H1 (cell line): ENCODE data around the gene RFX3. TPM values are rescaled to one million over a fixed set of nuclear protein-coding genes. Genes with fewer than 3 reads are reported as not detected.

ENCODE experiments used
- CTCF ChIA-PET: fragments of 300-600 bp; sonication (Branson Sonifier 250); formaldehyde crosslinking; loops from one replicate; lab custom pipeline; 2021; ENCODE audit not compliant: partially characterized antibody; lab: Charles Lee
- POLR2A ChIA-PET: fragments of 300-600 bp; sonication (Branson Sonifier 250); formaldehyde crosslinking; loops from one replicate; lab custom pipeline; 2021; ENCODE audit warnings: inconsistent platforms; ENCODE audit not compliant: partially characterized antibody; lab: Charles Lee
- DNase-seq, 2 experiments: peaks; one replicate each; pipeline versions ENCODE4 v3.0.0 to v3.0.0-alpha.2; 2010 to 2022; ENCODE audit warnings: low spot score in 2 of 2, low read depth in 1 of 2, mixed read lengths in 1 of 2
- FAIRE-seq: peaks from 2 replicates; lab custom pipeline; 2011; peaks lifted over from hg19 to GRCh38; lab: Jason Lieb, UNC
- H2AFZ ChIP-seq: 2 replicates; pipeline ENCODE4 v1.8.1; 2012; ENCODE audit warnings: low read length, inconsistent platforms
- H2AK5ac ChIP-seq: 2 replicates; pipeline ENCODE4 v1.6.1; 2013; ENCODE audit warnings: low read depth, low read length
- H2BK120ac ChIP-seq: replicated peaks from 2 replicates; pipeline ENCODE3; 2013; ENCODE audit warnings: low read depth, low read length, inconsistent platforms
- H2BK12ac ChIP-seq: 2 replicates; pipeline ENCODE4 v1.6.1; 2013; ENCODE audit warnings: low read depth, low read length
- H2BK15ac ChIP-seq: 2 replicates; pipeline ENCODE4 v1.6.1; 2013; ENCODE audit warnings: low read length
- H2BK20ac ChIP-seq: 2 replicates; pipeline ENCODE4 v1.6.1; 2013; ENCODE audit warnings: low read length
- H2BK5ac ChIP-seq: 2 replicates; pipeline ENCODE4 v1.6.1; 2013; ENCODE audit warnings: low read depth, low read length
- H3K14ac ChIP-seq: 2 replicates; pipeline ENCODE4 v1.6.1; 2013; ENCODE audit warnings: inconsistent platforms; ENCODE audit not compliant: insufficient read length
- H3K18ac ChIP-seq: 2 replicates; pipeline ENCODE4 v1.6.1; 2013; ENCODE audit warnings: low read length; ENCODE audit errors: extremely low read depth
- H3K23ac ChIP-seq: 2 replicates; pipeline ENCODE4 v1.6.1; 2013; ENCODE audit warnings: inconsistent platforms; ENCODE audit not compliant: insufficient read length
- H3K23me2 ChIP-seq: 2 replicates; pipeline ENCODE4 v1.6.1; 2013; ENCODE audit warnings: low read depth, low read length
- H3K27ac ChIP-seq: 2 replicates; pipeline ENCODE4 v1.6.1; 2011; ENCODE audit warnings: low read depth, low read length, inconsistent platforms
- H3K27me3 ChIP-seq, 4 experiments: replicated peaks in 1 of 4; 1 replicate in 1 of 4; 2 replicates in 3 of 4; pipeline versions ENCODE4 v1.6.1 to v1.8.1; 2011 to 2013; ENCODE audit warnings: low read length in 3 of 4, mild to moderate bottlenecking in 3 of 4, inconsistent platforms in 2 of 4, mixed read lengths in 2 of 4, moderate library complexity in 1 of 4; ENCODE audit not compliant: control insufficient read depth in 3 of 4, insufficient read depth in 3 of 4; ENCODE audit errors: extremely low read depth in 1 of 4
- H3K36me3 ChIP-seq, 4 experiments: 2 replicates each; pipeline versions ENCODE4 v1.6.1 to v1.8.1; 2011 to 2013; ENCODE audit warnings: mild to moderate bottlenecking in 4 of 4, low read length in 3 of 4, moderate library complexity in 2 of 4, control low read depth in 1 of 4, inconsistent platforms in 1 of 4; ENCODE audit not compliant: insufficient read depth in 4 of 4, control insufficient read depth in 2 of 4
- H3K4ac ChIP-seq: replicated peaks from 2 replicates; pipeline ENCODE3; 2013; ENCODE audit warnings: low read length, low read depth, mixed read lengths, inconsistent platforms; ENCODE audit not compliant: insufficient read length
- H3K4me1 ChIP-seq, 4 experiments: replicated peaks in 1 of 4; 1 replicate in 1 of 4; 2 replicates in 3 of 4; pipeline versions ENCODE4 v1.6.1 to v1.8.1; 2011 to 2013; ENCODE audit warnings: low read length in 3 of 4, inconsistent platforms in 2 of 4, mixed read lengths in 1 of 4; ENCODE audit not compliant: insufficient read depth in 4 of 4, control insufficient read depth in 3 of 4
- H3K4me2 ChIP-seq, 2 experiments: 2 replicates each; pipeline versions ENCODE4 v1.6.1 to v1.8.1; 2011 to 2013; ENCODE audit warnings: low read depth in 2 of 2, low read length in 2 of 2, control low read depth in 1 of 2, inconsistent platforms in 1 of 2, mild to moderate bottlenecking in 1 of 2; ENCODE audit not compliant: insufficient read depth in 1 of 2
- H3K4me3 ChIP-seq, 4 experiments: fragments of 200-600, 300-600 bp in 1 of 4; sonication (generic), shearing (Covaris generic), sonication (Bioruptor Twin) in 1 of 4; 2 replicates each; pipeline versions ENCODE4 v1.5.1 to v1.8.1; 2011 to 2016; ENCODE audit warnings: low read length in 4 of 4, low read depth in 3 of 4, control low read depth in 2 of 4, inconsistent platforms in 2 of 4, mild to moderate bottlenecking in 2 of 4, mixed read lengths in 1 of 4, moderate library complexity in 1 of 4; ENCODE audit not compliant: insufficient read depth in 2 of 4; ENCODE audit errors: extremely low read depth in 1 of 4
- H3K56ac ChIP-seq: replicated peaks from 2 replicates; pipeline ENCODE3; 2013; ENCODE audit warnings: low read depth, mild to moderate bottlenecking, mixed read lengths, low read length, inconsistent platforms; ENCODE audit not compliant: insufficient read length
- H3K79me1 ChIP-seq: 2 replicates; pipeline ENCODE4 v1.6.1; 2013; ENCODE audit warnings: low read depth, low read length, control low read depth
- H3K79me2 ChIP-seq, 2 experiments: 2 replicates each; pipeline versions ENCODE4 v1.6.1 to v1.8.1; 2012 to 2013; ENCODE audit warnings: low read length in 2 of 2, mild to moderate bottlenecking in 2 of 2, inconsistent platforms in 1 of 2; ENCODE audit not compliant: insufficient read depth in 2 of 2, control insufficient read depth in 1 of 2
- H3K9ac ChIP-seq, 4 experiments: replicated peaks in 1 of 4; 1 replicate in 1 of 4; 2 replicates in 3 of 4; pipeline versions ENCODE4 v1.6.1 to v1.8.1; 2011 to 2013; ENCODE audit warnings: low read depth in 3 of 4, low read length in 3 of 4, control low read depth in 2 of 4, mild to moderate bottlenecking in 2 of 4, moderate library complexity in 2 of 4, inconsistent platforms in 1 of 4; ENCODE audit errors: extremely low read depth in 1 of 4
- H3K9me3 ChIP-seq, 2 experiments: 2 replicates each; pipeline versions ENCODE4 v1.6.1 to v1.8.1; 2012 to 2013; ENCODE audit warnings: mild to moderate bottlenecking in 2 of 2, moderate library complexity in 2 of 2, control low read depth in 1 of 2, inconsistent platforms in 1 of 2, low read depth in 1 of 2, low read length in 1 of 2, mixed read lengths in 1 of 2; ENCODE audit not compliant: insufficient read depth in 2 of 2
- H4K20me1 ChIP-seq, 2 experiments: replicated peaks in 1 of 2; 2 replicates each; pipeline versions ENCODE3 to v1.8.1; 2011 to 2013; ENCODE audit warnings: inconsistent platforms in 2 of 2, low read length in 2 of 2, mild to moderate bottlenecking in 1 of 2; ENCODE audit not compliant: insufficient read depth in 2 of 2, control insufficient read depth in 1 of 2
- H4K5ac ChIP-seq: 2 replicates; pipeline ENCODE4 v1.6.1; 2013; ENCODE audit warnings: low read length, low read depth, mixed read lengths, inconsistent platforms; ENCODE audit not compliant: insufficient read length
- H4K8ac ChIP-seq: 2 replicates; pipeline ENCODE4 v1.8.0; 2013; ENCODE audit warnings: mild to moderate bottlenecking, moderate library complexity, low read length, inconsistent platforms; ENCODE audit not compliant: insufficient read depth; ENCODE audit errors: extremely low read depth
- H4K91ac ChIP-seq: replicated peaks from 2 replicates; pipeline ENCODE3; 2013; ENCODE audit warnings: low read length, mixed read lengths, inconsistent platforms; ENCODE audit not compliant: insufficient read length
- ATF3 ChIP-seq: IDR thresholded peaks from 2 replicates; pipeline ENCODE4 v1.6.1; 2011; ENCODE audit warnings: low read depth, mild to moderate bottlenecking, low read length; ENCODE audit not compliant: insufficient read depth
- BCL11A ChIP-seq, 2 experiments: IDR thresholded peaks; one replicate each; pipeline ENCODE4 v1.6.1; 2011; ENCODE audit warnings: low read depth in 2 of 2, low read length in 2 of 2, mild to moderate bottlenecking in 2 of 2
- EP300 ChIP-seq, 2 experiments: IDR thresholded peaks; 1 replicate in 1 of 2; 2 replicates in 1 of 2; pipeline ENCODE4 v1.6.1; 2011 to 2012; ENCODE audit warnings: low read depth in 2 of 2, low read length in 2 of 2, mild to moderate bottlenecking in 2 of 2, borderline replicate concordance in 1 of 2, inconsistent platforms in 1 of 2, moderate library complexity in 1 of 2
- FOSL1 ChIP-seq: IDR thresholded peaks from 2 replicates; pipeline ENCODE4 v1.6.1; 2011; ENCODE audit warnings: mild to moderate bottlenecking, low read depth, low read length, moderate library complexity; ENCODE audit not compliant: insufficient read depth
- HDAC2 ChIP-seq, 2 experiments: fragments of 300-600 bp in 1 of 2; sonication (generic) in 1 of 2; IDR thresholded peaks; 2 replicates each; pipeline ENCODE4 v1.6.1; 2011 to 2012; ENCODE audit warnings: low read depth in 2 of 2, low read length in 2 of 2, mild to moderate bottlenecking in 2 of 2, moderate library complexity in 2 of 2, borderline replicate concordance in 1 of 2, inconsistent platforms in 1 of 2
- PHF8 ChIP-seq: fragments of 200-600 bp; sonication (generic); conservative IDR thresholded peaks from 2 replicates; pipeline ENCODE4 v1.7.1; 2012; ENCODE audit warnings: low read depth, mild to moderate bottlenecking, inconsistent platforms, low read length, moderate library complexity
- RFX5 ChIP-seq: IDR thresholded peaks from 2 replicates; pipeline ENCODE4 v1.6.1; 2011; ENCODE audit warnings: low read depth, low read length, improper control_type of control experiment, borderline replicate concordance
- RNF2 ChIP-seq: fragments of 200-900, 300-1000 bp; sonication (generic); IDR thresholded peaks from 2 replicates; pipeline ENCODE4 v1.7.1; 2016; ENCODE audit warnings: borderline replicate concordance, low read depth, mild to moderate bottlenecking, antibody characterized with exemption, low read length; ENCODE audit not compliant: poor library complexity, severe bottlenecking; ENCODE audit errors: missing control alignments
- SP2 ChIP-seq: IDR thresholded peaks from 2 replicates; pipeline ENCODE4 v1.6.1; 2012; ENCODE audit warnings: mild to moderate bottlenecking, low read length, inconsistent platforms
- TAF1 ChIP-seq: IDR thresholded peaks from 2 replicates; pipeline ENCODE4 v1.6.1; 2011; ENCODE audit warnings: mild to moderate bottlenecking, low read depth, low read length
- YY1 ChIP-seq: IDR thresholded peaks from 2 replicates; pipeline ENCODE4 v1.6.1; 2011; ENCODE audit warnings: low read depth, mild to moderate bottlenecking, low read length
- WGBS, 2 experiments: shearing (Covaris generic) in 1 of 2; methylation state at CpG; one replicate each; pipeline versions ENCODE4 v1.1.6 to v1.1.7; 2013 to 2015; ENCODE audit warnings: low lambda C conversion rate in 2 of 2, mixed read lengths in 2 of 2, inconsistent platforms in 1 of 2, low coverage in 1 of 2, missing lambda C conversion rate in 1 of 2; ENCODE audit not compliant: insufficient replicate concordance in 2 of 2, insufficient coverage in 1 of 2, insufficient read length in 1 of 2; ENCODE audit errors: extremely low coverage in 1 of 2, missing lambda C conversion rate in 1 of 2; 5-methylcytosine and 5-hydroxymethylcytosine counted together
- polyA plus RNA-seq, 7 experiments: library from polyadenylated mRNA; depleted of rRNA in 3 of 7; stranded (reverse) in 5 of 7; unstranded in 2 of 7; fragments of >200 nt in 5 of 7; fragments of 200-250 nt in 2 of 7; gene quantifications; 1 replicate in 5 of 7; 2 replicates in 1 of 7; 4 replicates in 1 of 7; pipeline versions ENCODE4 v1.2.1 to v1.2.3, GENCODE V29; 2011 to 2013; ENCODE audit warnings: missing spikeins in 2 of 7, mixed read lengths in 2 of 7
- total RNA-seq: library from RNA; stranded (reverse); fragmentation: NEBNext Ultra II Directional; extraction: Animal tissue kit (Norgen Biotek cat#: 25700); gene quantifications from 2 replicates; pipeline ENCODE4 v1.2.1, GENCODE V29; 2021

RFX3 gene
- total and polyA plus RNA-seq, 2 of the 8 experiments (the other 6 are each of a cell fraction or from before 2014, with no cell fraction given): 4.9 to 22.6 TPM

DNA sequence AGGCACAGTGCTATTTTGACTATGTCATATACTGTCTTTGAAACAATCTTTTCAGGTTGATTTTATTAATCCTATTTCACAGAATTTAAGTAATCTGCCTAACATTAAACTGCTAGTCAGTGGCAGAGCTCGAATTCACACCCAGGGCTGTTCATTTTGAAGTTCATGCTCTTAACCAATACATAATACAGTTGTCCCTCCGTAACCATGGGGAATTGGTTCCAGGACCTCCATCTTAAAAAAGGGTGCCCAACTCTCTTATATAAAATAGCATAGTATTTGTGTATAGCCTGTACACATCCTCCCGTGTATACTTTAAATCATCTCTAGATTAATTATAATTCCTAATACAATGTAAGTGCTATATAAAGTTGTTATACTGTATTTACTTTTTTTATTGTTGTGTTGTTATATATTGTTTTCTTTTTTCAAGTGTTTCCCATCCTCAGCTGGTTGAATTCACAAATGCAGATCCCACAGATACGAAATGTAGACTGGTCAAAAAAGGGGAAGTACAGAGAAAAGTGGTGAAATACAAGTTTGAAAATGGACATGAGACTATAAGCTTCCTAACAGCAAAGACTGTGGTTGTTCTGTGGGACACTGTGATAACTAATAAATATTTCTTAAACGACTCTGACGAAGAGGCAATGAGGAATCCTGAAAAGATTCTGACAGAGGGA is 18.3 kb downstream of the RFX3 start:
- Histone ChIP-seq H3K23me2 (no peaks in the 10 kb centered on the region), H4K5ac (peak overlapping the region; percentile 10), H2BK12ac (no peak overlapping the region), H3K4me2 (no peak overlapping the region), H2BK15ac (no peak overlapping the region), H3K79me2 (peaks cover 0 to 47% of the 10 kb centered on the region in 2 experiments; a peak in 2 of 4 replicates), H3K23ac (no peak overlapping the region), H3K4ac (no peak overlapping the region), H3K4me1 (peaks cover 0 to 8% (median under 1%) of the 10 kb centered on the region in 4 experiments; a peak in 1 of 7 replicates), H4K8ac (no peak overlapping the region), H3K79me1 (no peaks in the 10 kb centered on the region), H3K9me3 (no peaks in the 10 kb centered on the region), H3K56ac (no peak overlapping the region), H2BK20ac (no peak overlapping the region), H3K9ac (no peak overlapping the region), H2BK120ac (no peak overlapping the region), H3K14ac (no peak overlapping the region), H4K20me1 (peaks cover 0 to 1% of the 10 kb centered on the region in 2 experiments), H3K27me3 (no peaks in the 10 kb centered on the region), H3K4me3 (no peak overlapping the region), H4K91ac (no peak overlapping the region), H3K27ac (no peak overlapping the region), H2AFZ (no peak overlapping the region), H2AK5ac (no peak overlapping the region), H3K18ac (no peak overlapping the region), H2BK5ac (no peak overlapping the region), H3K36me3 (no peaks in the 10 kb centered on the region)
- POLR2A ChIA-PET: interaction anchor here (1.9 kb wide), 1 partner anchor 19 kb away, joined by 6 read pairs; no protein-coding TSS in a partner anchor
- FAIRE-seq: no peak
- DNase-seq: no peak
- 92% methylated on average over 6 of the region's 6 CpGs; no CpG with 5 or more reads in 1 of the 2 experiments for WGBS, 2 experiments
- CTCF ChIA-PET: interaction anchor here (1.2 kb wide), 1 partner anchor 9 kb away, joined by 3 read pairs; no protein-coding TSS in a partner anchor
- TF ChIP-seq FOSL1 (no peak), YY1 (no peak), ATF3 (no peak), PHF8 (no peak), RFX5 (no peak), HDAC2 (IDR thresholded peaks at IDR 0.05; ENCODE audit: borderline replicate concordance in 1 of 2, low read depth in 2 of 2, low read length in 2 of 2) (no peak), BCL11A (IDR thresholded peaks at IDR 0.05; ENCODE audit: low read depth in 2 of 2, low read length in 2 of 2) (no peak), TAF1 (no peak), EP300 (IDR thresholded peaks at IDR 0.05; ENCODE audit: borderline replicate concordance in 1 of 2, low read depth in 2 of 2, low read length in 2 of 2) (no peak), SP2 (no peak), RNF2 (no peak)
